Frontal cortex (tissue), 4 donors: ENCODE data around the gene PRM1. TPM values are rescaled to one million over a fixed set of nuclear protein-coding genes. Genes with fewer than 3 reads are reported as not detected.

ENCODE experiments used
- DNase-seq, 2 donors: peaks; one replicate each; pipeline ENCODE4 v3.0.0; 2012; ENCODE audit warnings: low spot score in 2 of 2
- FAIRE-seq: peaks from 2 replicates; lab custom pipeline; 2012; peaks lifted over from hg19 to GRCh38; lab: Jason Lieb, UNC
- total RNA-seq: library from RNA; depleted of rRNA; stranded (reverse); fragments of >200 nt; gene quantifications from one replicate; pipeline ENCODE4 v1.2.3, GENCODE V29; 2014
- donor health status: control.
- donor health status: control.
- donor health status: control.

Gene PRM1
- total RNA-seq, 1 donor from 2014 or later: not detected

DNA sequence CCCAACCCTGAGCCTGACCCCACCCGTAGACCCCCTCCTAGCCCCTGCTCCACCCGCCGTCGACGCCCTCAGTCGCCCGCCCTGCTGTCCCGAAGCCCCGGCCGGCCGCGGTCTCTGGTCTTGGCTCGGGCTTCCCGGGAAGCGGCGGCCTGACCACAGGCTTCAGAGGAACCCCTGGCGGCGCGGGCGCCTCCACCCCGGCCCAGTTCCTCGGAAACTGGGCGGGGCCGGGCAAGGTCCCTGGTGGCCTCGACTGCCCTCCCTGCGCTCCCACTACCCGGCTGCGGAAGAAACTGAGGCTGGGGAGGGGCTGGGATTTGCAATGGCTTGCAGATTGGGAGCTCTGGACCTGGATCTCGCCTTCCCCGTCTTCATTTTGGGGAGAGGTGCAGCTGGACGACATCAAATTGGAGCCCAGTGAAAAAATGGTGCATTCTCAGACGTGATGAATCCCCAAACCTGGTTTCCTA, 24.4 kb downstream of the PRM1 start:
- no peak for FAIRE-seq
- DNase-seq: peak in 1 of 2 donors; percentile 34

DNA sequence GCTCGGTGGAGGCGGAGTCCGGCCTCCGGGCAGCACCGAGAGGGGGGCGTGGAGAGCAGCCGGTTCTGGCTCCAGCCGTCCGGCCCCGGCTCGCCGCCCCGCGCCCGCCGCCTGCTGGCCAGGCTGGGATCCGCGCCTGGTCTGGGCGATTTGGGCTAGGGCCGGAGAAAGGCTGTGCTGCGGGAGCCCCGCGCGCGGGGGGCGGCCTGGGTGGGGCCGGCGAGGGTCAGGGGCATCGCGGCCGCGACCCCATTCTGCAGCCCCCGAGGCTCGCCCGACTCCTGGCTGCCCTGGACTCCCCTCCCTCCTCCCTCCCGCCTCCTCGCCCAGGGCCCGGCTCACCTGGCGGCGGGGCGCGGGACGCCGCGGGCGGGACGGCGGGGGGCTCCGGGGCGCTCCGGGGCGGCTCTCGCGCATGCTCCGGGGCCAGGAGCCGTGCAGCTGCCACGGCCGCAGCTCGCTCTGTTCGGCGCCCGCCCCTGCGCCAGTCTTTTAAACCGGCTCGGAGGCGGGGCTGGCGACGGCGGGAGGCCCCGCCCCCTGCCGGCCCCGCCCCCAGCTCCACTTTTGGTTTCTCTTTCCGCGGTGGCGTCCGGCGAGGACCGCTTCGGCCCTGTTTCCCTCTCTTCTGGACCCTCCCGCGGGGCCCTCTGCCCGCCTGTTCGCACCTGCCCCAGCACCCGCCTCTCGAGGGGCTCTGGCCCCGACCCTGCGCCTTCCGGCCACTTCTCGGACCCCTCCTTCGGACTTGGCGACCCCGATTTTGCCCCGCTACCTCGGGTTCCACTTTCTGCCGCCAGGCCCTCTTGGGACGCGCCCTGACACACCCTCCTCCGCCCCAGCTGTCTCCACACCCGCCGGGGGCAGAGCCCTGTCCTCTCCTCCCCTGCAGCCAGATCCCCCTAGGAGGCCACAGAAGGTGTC, 25.1 kb downstream of the PRM1 start, which contains the start of gene SOCS1:
TSS of gene SOCS1 (minus strand) at position 468 of the 924 bp plus-strand sequence. CDS start 726 bp downstream, outside the sequence.
- DNase-seq (peak; percentile 95 to 97), FAIRE-seq (no peak)

- DNase-seq (peak in 1 of 2 donors; percentile 47), FAIRE-seq (no peak)
These were observed 26.0 kb downstream of the PRM1 start for GRCh38 chr16:11254913-11255736.

DNA sequence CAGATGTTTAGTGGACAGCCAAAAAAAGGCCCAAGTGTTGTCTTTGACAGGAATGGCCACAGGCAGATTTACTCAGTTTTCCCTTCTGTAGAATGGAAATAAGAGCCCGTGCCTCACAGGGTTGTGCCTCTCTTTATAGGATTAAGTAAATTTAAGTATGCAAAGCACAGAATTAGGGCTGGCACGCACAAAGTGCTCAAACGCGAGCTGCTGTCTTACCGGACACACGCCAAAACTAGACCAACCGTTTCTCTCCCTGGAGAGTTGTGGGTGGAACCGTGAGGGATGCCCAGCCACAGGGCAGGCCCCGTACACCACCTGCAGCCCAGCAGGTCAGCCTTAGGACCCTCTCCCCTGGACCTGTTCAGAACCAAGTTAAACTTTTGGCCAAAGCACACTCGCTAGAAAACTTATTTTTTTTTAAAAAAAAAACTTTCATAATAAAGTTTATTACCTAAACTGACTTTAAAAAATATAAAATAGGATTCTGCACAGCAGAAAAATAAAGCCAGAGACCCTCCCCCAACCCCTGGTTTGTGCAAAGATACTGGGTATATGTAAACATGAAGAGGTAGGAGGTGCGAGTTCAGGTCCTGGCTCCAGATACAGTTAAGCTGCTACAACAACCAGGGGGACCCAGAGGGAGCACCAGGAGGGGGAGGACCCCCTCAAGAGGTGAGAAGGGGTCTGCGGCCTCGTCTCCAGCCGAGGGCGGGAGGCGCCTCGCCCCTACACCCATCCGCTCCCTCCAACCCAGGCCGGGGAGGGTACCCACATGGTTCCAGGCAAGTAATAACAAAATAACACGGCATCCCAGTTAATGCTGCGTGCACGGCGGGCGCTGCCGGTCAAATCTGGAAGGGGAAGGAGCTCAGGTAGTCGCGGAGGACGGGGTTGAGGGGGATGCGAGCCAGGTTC, 26.9 kb downstream of the PRM1 start:
- DNase-seq (no peak), FAIRE-seq (no peak)

- FAIRE-seq (no peak), DNase-seq (no peak)
These were observed 27.8 kb downstream of the PRM1 start for GRCh38 chr16:11253009-11253994.

- no peak for FAIRE-seq
- no peak for DNase-seq
These were observed 28.6 kb downstream of the PRM1 start for GRCh38 chr16:11252482-11252931.

GRCh38 chr16:11251525-11252481, 29.3 kb downstream of the PRM1 start:
- peak in 1 of 2 donors; percentile 36 for DNase-seq
- no peak for FAIRE-seq

GRCh38 chr16:11250786-11251524, 30.2 kb downstream of the PRM1 start:
- FAIRE-seq: no peak
- no peak for DNase-seq

- no peak for DNase-seq
- FAIRE-seq: no peak
These were observed 30.9 kb downstream of the PRM1 start for GRCh38 chr16:11250091-11250785.

- FAIRE-seq: no peak
- DNase-seq: no peak
These were observed 31.7 kb downstream of the PRM1 start for GRCh38 chr16:11249233-11250061.

DNA sequence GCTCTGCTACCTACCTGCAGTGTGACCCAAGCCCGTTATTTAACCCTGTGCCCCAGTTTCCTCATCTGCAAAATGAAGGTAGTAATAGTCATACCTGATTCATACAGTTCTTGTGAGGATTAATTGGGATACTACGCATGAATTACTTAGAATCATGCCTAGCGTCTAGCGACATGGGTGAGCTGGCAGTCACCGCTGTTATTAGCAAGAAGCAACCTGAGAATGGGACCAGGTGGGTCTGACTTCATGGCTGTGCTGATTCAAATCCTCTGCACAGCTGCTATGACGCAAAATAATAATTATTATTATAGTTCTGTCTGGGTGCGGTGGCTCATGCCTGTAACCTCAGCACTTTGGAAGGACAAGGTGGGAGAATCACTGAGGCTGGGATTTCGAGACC, 33.0 kb downstream of the PRM1 start:
- no peak for DNase-seq
- FAIRE-seq: no peak

GRCh38 chr16:11245988-11246387, 35.1 kb downstream of the PRM1 start:
- DNase-seq (no peak), FAIRE-seq (no peak)

GRCh38 chr16:11245222-11245737, 35.9 kb downstream of the PRM1 start:
- FAIRE-seq: no peak

GRCh38 chr16:11242658-11243057, 38.5 kb downstream of the PRM1 start:
- DNase-seq (no peak), FAIRE-seq (no peak)

More at GRCh38 chr16:11245222-11245737, 35.9 kb downstream of the PRM1 start:
- DNase-seq: no peak
